Suprapubic skin (tissue), 4 donors: Measurements from ENCODE around the gene CPNE2. TPM values are rescaled to one million over a fixed set of nuclear protein-coding genes. Genes with fewer than 3 reads are reported as not detected.
A peak's percentile ranks its signal among the peaks of the same experiment; 100 is the strongest.
"Not testable (repeated sequence)": the region's sequence is repeated elsewhere in the genome, so short reads cannot be mapped to it uniquely, and the experiment has no call there.

Source experiments
- DNase-seq, 2 donors: peaks; one replicate each; pipeline ENCODE4 v3.0.0-alpha.2; 2019; ENCODE audit warnings: low spot score in 2 of 2
- H3K27ac ChIP-seq: fragments of 200-600 bp; sonication (generic); one replicate; pipeline ENCODE4 v1.5.1; 2019
- H3K27me3 ChIP-seq: fragments of 200-600 bp; sonication (generic); one replicate; pipeline ENCODE4 v1.5.1; 2019
- H3K36me3 ChIP-seq: fragments of 200-600 bp; sonication (generic); one replicate; pipeline ENCODE4 v1.5.1; 2019
- H3K4me1 ChIP-seq: fragments of 200-600 bp; sonication (generic); one replicate; pipeline ENCODE4 v1.5.1; 2019
- H3K4me3 ChIP-seq: fragments of 200-600 bp; sonication (generic); one replicate; pipeline ENCODE4 v1.5.1; 2019; ENCODE audit warnings: mild to moderate bottlenecking
- H3K9me3 ChIP-seq: fragments of 200-600 bp; sonication (generic); one replicate; pipeline ENCODE4 v1.5.1; 2019
- CTCF ChIP-seq, 2 donors: fragments of 200-600 bp in 1 of 2; fragments of 450-650 bp in 1 of 2; sonication (generic) in 1 of 2; IDR thresholded peaks; one replicate each; pipeline ENCODE4 v1.5.1; 2016 to 2019; ENCODE audit warnings: antibody characterized with exemption in 2 of 2, mild to moderate bottlenecking in 1 of 2, moderate library complexity in 1 of 2
- EP300 ChIP-seq: sonication (generic); formaldehyde crosslinking; IDR thresholded peaks from one replicate; pipeline ENCODE4 v1.6.1; 2017; ENCODE audit warnings: antibody characterized with exemption
- POLR2A ChIP-seq, 2 donors: fragments of 450-650 bp; IDR thresholded peaks; one replicate each; pipeline ENCODE4 v1.6.1; 2017; ENCODE audit warnings: antibody characterized with exemption in 2 of 2, mild to moderate bottlenecking in 2 of 2, moderate library complexity in 2 of 2
- POLR2AphosphoS5 ChIP-seq, 3 donors: sonication (generic); formaldehyde crosslinking; IDR thresholded peaks; one replicate each; pipeline ENCODE4 v1.6.1; 2017; ENCODE audit warnings: antibody characterized with exemption in 3 of 3
- WGBS: methylation state at CpG from one replicate; pipeline ENCODE4 v1.1.5; 2018; 5-methylcytosine and 5-hydroxymethylcytosine counted together
- total RNA-seq, 4 donors: library from RNA; depleted of rRNA; stranded (reverse); fragments of >200 nt; gene quantifications; one replicate each; pipeline ENCODE4 v1.1.0, GENCODE V29; 2016

Gene CPNE2
- total RNA-seq, 4 donors from 2014 or later = 12.7 to 23.1 (median 15.7) TPM

- Histone ChIP-seq H3K9me3 (no peaks in the 10 kb centered on the region), H3K36me3 (no peaks in the 10 kb centered on the region), H3K27ac (no peak overlapping the region), H3K4me1 (peaks cover 31% of the 10 kb centered on the region), H3K4me3 (peak overlapping the region; percentile 66), H3K27me3 (no peaks in the 10 kb centered on the region)
- WGBS = 61% methylated on average over 16 of the region's 18 CpGs
- TF ChIP-seq POLR2A (IDR thresholded peaks at IDR 0.05) (no peak), CTCF (IDR thresholded peaks at IDR 0.05) (no peak), EP300 (no peak), POLR2AphosphoS5 (IDR thresholded peaks at IDR 0.05) (no peak)
- DNase-seq = no peak
Measured at GRCh38 chr16:57093666-57094564, 1.5 kb downstream of the CPNE2 start.

DNA sequence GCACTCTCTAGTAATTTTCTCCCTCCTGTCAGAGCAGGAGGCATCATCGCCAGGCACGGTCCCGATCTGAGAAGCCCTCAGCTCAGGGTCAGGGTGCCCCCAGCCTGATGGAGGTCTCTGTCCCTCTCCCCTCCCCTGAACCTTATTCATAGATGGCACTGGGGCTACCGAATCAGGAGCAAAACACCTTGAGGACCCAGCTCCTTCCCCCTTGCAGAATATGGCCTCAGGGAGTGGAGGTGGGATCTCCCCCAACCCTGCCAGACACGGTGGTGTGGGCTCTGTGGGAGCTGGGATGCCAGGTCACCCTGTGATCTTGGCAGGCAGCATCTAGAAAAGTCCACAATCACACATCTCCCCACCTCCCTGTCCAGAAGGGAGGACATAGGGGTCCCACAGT, 2.5 kb downstream of the CPNE2 start:
- TF ChIP-seq POLR2AphosphoS5 (IDR thresholded peaks at IDR 0.05) (no peak), POLR2A (IDR thresholded peaks at IDR 0.05) (no peak), CTCF (IDR thresholded peaks at IDR 0.05) (no peak), EP300 (no peak)
- H3K27ac ChIP-seq = no peak overlapping the region
- no peak overlapping the region for H3K4me3 ChIP-seq
- H3K27me3 ChIP-seq = no peaks in the 10 kb centered on the region
- DNase-seq = no peak
- no peaks in the 10 kb centered on the region for H3K9me3 ChIP-seq
- H3K4me1 ChIP-seq = peaks cover 32% of the 10 kb centered on the region
- WGBS = 63% methylated on average over 5 of the region's 5 CpGs
- no peaks in the 10 kb centered on the region for H3K36me3 ChIP-seq

- no peak overlapping the region for H3K27ac ChIP-seq
- H3K9me3 ChIP-seq = no peaks in the 10 kb centered on the region
- 95% methylated on average over 3 of the region's 3 CpGs for WGBS
- H3K36me3 ChIP-seq = no peaks in the 10 kb centered on the region
- DNase-seq = no peak
- TF ChIP-seq EP300 (no peak), POLR2AphosphoS5 (IDR thresholded peaks at IDR 0.05) (no peak), POLR2A (IDR thresholded peaks at IDR 0.05) (no peak), CTCF (IDR thresholded peaks at IDR 0.05) (no peak)
- H3K4me3 ChIP-seq = no peak overlapping the region
- peaks cover 31% of the 10 kb centered on the region for H3K4me1 ChIP-seq
- H3K27me3 ChIP-seq = no peaks in the 10 kb centered on the region
Measured at GRCh38 chr16:57096192-57096591, 3.8 kb downstream of the CPNE2 start.

GRCh38 chr16:57096793-57097192, 4.4 kb downstream of the CPNE2 start:
- 92% methylated on average over 2 of the region's 2 CpGs for WGBS
- TF ChIP-seq POLR2A (IDR thresholded peaks at IDR 0.05) = no peak
- no peak for TF ChIP-seq POLR2AphosphoS5 (IDR thresholded peaks at IDR 0.05)
- no peak for TF ChIP-seq CTCF (IDR thresholded peaks at IDR 0.05)
- TF ChIP-seq EP300 = no peak
- Histone ChIP-seq H3K4me3 (no peak overlapping the region), H3K27ac (no peak overlapping the region), H3K9me3 (no peaks in the 10 kb centered on the region), H3K36me3 (no peaks in the 10 kb centered on the region), H3K27me3 (no peaks in the 10 kb centered on the region), H3K4me1 (peaks cover 25% of the 10 kb centered on the region)
- DNase-seq = no peak

DNA sequence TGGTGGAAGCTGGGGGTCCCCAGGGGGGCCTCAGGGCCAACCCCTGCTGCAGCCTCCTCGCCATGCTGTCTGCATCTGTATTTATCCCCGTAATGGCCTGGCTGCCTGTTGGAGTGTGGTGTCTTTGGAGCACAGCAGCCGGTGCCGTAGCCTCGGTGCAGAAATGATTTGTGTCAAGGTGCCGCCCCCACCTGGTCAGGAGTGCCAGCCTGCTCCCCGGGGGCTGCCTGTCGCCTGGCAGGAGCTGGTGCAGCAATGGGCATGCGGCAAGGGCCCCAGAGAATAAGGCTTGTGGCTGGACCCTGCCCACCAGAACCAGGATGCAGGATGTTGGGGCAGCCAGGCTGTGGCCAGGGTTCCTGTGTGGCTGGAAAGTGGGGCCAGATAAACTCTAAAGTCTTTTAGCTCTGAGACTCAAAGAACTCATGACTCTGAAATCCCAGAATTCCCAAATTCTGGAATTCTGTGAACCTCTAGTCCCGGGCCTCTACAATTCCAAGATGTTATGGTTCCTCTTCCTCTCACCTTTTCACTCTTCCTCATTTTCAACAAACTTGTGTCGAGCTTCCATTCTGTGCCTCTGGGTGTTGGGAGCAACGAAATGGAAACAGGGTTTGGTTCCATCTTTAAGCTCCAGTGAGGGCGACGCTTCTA, 5.9 kb downstream of the CPNE2 start:
- no peak overlapping the region for H3K27ac ChIP-seq
- no peak overlapping the region for H3K4me3 ChIP-seq
- no peaks in the 10 kb centered on the region for H3K36me3 ChIP-seq
- TF ChIP-seq POLR2AphosphoS5 (IDR thresholded peaks at IDR 0.05) = no peak
- TF ChIP-seq CTCF (IDR thresholded peaks at IDR 0.05) = no peak
- TF ChIP-seq EP300 = no peak
- no peak for TF ChIP-seq POLR2A (IDR thresholded peaks at IDR 0.05)
- 89% methylated on average over 7 of the region's 14 CpGs for WGBS
- H3K27me3 ChIP-seq = no peaks in the 10 kb centered on the region
- H3K4me1 ChIP-seq = peaks cover 17% of the 10 kb centered on the region
- no peak for DNase-seq
- H3K9me3 ChIP-seq = no peaks in the 10 kb centered on the region

GRCh38 chr16:57099965-57100364, 7.6 kb downstream of the CPNE2 start:
- H3K9me3 ChIP-seq, H3K4me3 ChIP-seq, H3K27me3 ChIP-seq, H3K36me3 ChIP-seq, H3K27ac ChIP-seq, DNase-seq, H3K4me1 ChIP-seq: not testable (repeated sequence)
- whole genome bisulfite sequencing = 69% methylated on average over 6 of the region's 6 CpGs
